Glutamatergic neuron (in vitro differentiated cells): ENCODE measurements around the gene AK3. TPM values are rescaled to one million over a fixed set of nuclear protein-coding genes. Genes with fewer than 3 reads are reported as not detected.
"Not testable (repeated sequence)": the region's sequence is repeated elsewhere in the genome, so short reads cannot be mapped to it uniquely, and the experiment has no call there.

Experiments
- DNase-seq: peaks from one replicate; pipeline ENCODE4 v3.0.0; 2022
- H3K27ac Mint-ChIP-seq: one replicate; pipeline ENCODE4 v1.8.0; 2020; ENCODE audit warnings: mild to moderate bottlenecking, mixed read lengths, inconsistent platforms; ENCODE audit not compliant: unreplicated experiment
- H3K27me3 Mint-ChIP-seq: one replicate; pipeline ENCODE4 v1.8.0; 2020; ENCODE audit warnings: mild to moderate bottlenecking, moderate library complexity, mixed read lengths, inconsistent platforms; ENCODE audit not compliant: unreplicated experiment
- H3K36me3 Mint-ChIP-seq: one replicate; pipeline ENCODE4 v1.8.0; 2020; ENCODE audit warnings: mild to moderate bottlenecking, mixed read lengths, inconsistent platforms; ENCODE audit not compliant: unreplicated experiment
- H3K4me1 Mint-ChIP-seq: one replicate; pipeline ENCODE4 v1.8.0; 2020; ENCODE audit warnings: mild to moderate bottlenecking, low read depth, mixed read lengths, inconsistent platforms; ENCODE audit not compliant: unreplicated experiment
- H3K4me3 Mint-ChIP-seq: one replicate; pipeline ENCODE4 v1.8.0; 2020; ENCODE audit warnings: mild to moderate bottlenecking, mixed read lengths, inconsistent platforms; ENCODE audit not compliant: unreplicated experiment
- H3K9me3 Mint-ChIP-seq: one replicate; pipeline ENCODE4 v1.8.0; 2020; ENCODE audit warnings: mild to moderate bottlenecking, moderate library complexity, mixed read lengths, inconsistent platforms; ENCODE audit not compliant: unreplicated experiment
- CTCF ChIP-seq: fragments of 200-600 bp; sonication (generic); IDR thresholded peaks from one replicate; pipeline ENCODE4 v1.5.0; 2021; ENCODE audit not compliant: partially characterized antibody, unreplicated experiment
- long read RNA-seq: library from polyadenylated mRNA; unstranded; transcript quantifications from one replicate; pipeline ENCODE4 v2.0.0, GENCODE V29; 2020; ENCODE audit not compliant: unreplicated experiment
- total RNA-seq: library from RNA; stranded (reverse); fragmentation: NEBNext Ultra II Directional; extraction: Animal tissue kit (Norgen Biotek cat#: 25700); gene quantifications from one replicate; pipeline ENCODE4 v1.2.1, GENCODE V29; 2021; ENCODE audit not compliant: unreplicated experiment

The AK3 gene
- total RNA-seq = 33.7 TPM
- long read RNA-seq, transcript AK3-202 (5 exons, 2,736 nt) = major isoform, 22 of 29 reads
- long read RNA-seq, partial matches to known transcripts = 1 of 29 reads
- long read RNA-seq, other reads (novel, unspliced or antisense) = 5 of 29 reads

GRCh38 chr9:4740638-4741364 is at the start of gene AK3:
Gene AK3 (minus strand): TSS chr9:4741202. CDS start chr9:4741087, 115 bp downstream.
- peaks cover 4% of the 10 kb centered on the region for H3K9me3 Mint-ChIP-seq
- peak; percentile 91 for DNase-seq
- H3K4me3 Mint-ChIP-seq = peak within 1 kb of the TSS; percentile 100
- H3K27ac Mint-ChIP-seq = peak within 1 kb of the TSS; percentile 93
- no peaks in the 10 kb centered on the region for H3K36me3 Mint-ChIP-seq
- no peaks in the 10 kb centered on the region for H3K4me1 Mint-ChIP-seq
- peaks cover 4% of the 10 kb centered on the region for H3K27me3 Mint-ChIP-seq
- TF ChIP-seq CTCF = no peak

GRCh38 chr9:4788703-4789102 is 47.7 kb upstream of the AK3 start:
- TF ChIP-seq CTCF = no peak
- Mint-ChIP-seq H3K27ac (no peak overlapping the region), H3K9me3 (peaks cover 4% of the 10 kb centered on the region), H3K4me1 (no peaks in the 10 kb centered on the region), H3K36me3 (no peaks in the 10 kb centered on the region), H3K27me3 (peaks cover 6% of the 10 kb centered on the region), H3K4me3 (no peak overlapping the region)
- no peak for DNase-seq

GRCh38 chr9:4787876-4788275 is 46.9 kb upstream of the AK3 start:
- no peak overlapping the region for H3K4me3 Mint-ChIP-seq
- TF ChIP-seq CTCF = no peak
- H3K9me3 Mint-ChIP-seq = peaks cover 4% of the 10 kb centered on the region
- H3K27me3 Mint-ChIP-seq = peaks cover 5% of the 10 kb centered on the region
- H3K4me1 Mint-ChIP-seq = no peaks in the 10 kb centered on the region
- no peak overlapping the region for H3K27ac Mint-ChIP-seq
- no peaks in the 10 kb centered on the region for H3K36me3 Mint-ChIP-seq
- no peak for DNase-seq

- Mint-ChIP-seq H3K27ac (no peak overlapping the region), H3K27me3 (peaks cover 2% of the 10 kb centered on the region), H3K36me3 (no peaks in the 10 kb centered on the region), H3K4me1 (no peaks in the 10 kb centered on the region), H3K4me3 (no peak overlapping the region), H3K9me3 (peaks cover 4% of the 10 kb centered on the region)
- TF ChIP-seq CTCF = no peak
- DNase-seq = no peak
Measured at GRCh38 chr9:4786599-4786998, 45.6 kb upstream of the AK3 start.

GRCh38 chr9:4784403-4784802 is 43.4 kb upstream of the AK3 start:
- DNase-seq = no peak
- no peak for TF ChIP-seq CTCF
- Mint-ChIP-seq H3K4me3 (no peak overlapping the region), H3K27ac (no peak overlapping the region), H3K27me3 (no peaks in the 10 kb centered on the region), H3K4me1 (no peaks in the 10 kb centered on the region), H3K36me3 (no peaks in the 10 kb centered on the region), H3K9me3 (peaks cover 1% of the 10 kb centered on the region)

GRCh38 chr9:4783191-4783590 is 42.2 kb upstream of the AK3 start:
- not testable (repeated sequence) for H3K27me3 Mint-ChIP-seq, H3K27ac Mint-ChIP-seq, H3K4me3 Mint-ChIP-seq, H3K36me3 Mint-ChIP-seq, H3K9me3 Mint-ChIP-seq, H3K4me1 Mint-ChIP-seq, DNase-seq
